GM13977 (cell line): ENCODE results near the gene PSKH1.

Source experiments
- DNase-seq: peaks from one replicate; pipeline ENCODE4 v3.0.0; 2012; ENCODE audit warnings: low spot score
- in situ Hi-C: fragments of 300-500 bp; cut with MboI; formaldehyde crosslinking; loops from one replicate; pipeline ENCODE4 v1.12.0; 2022; ENCODE audit warnings: low sequenced_read_pairs, low pct_unique_long_range_greater_than_20kb, mixed read lengths, inconsistent platforms; ENCODE audit not compliant: unreplicated experiment
- TF ChIP-seq, protein P1 (sequence below): IDR thresholded peaks from 2 replicates; pipeline ENCODE4 v1.5.1; 2012; ENCODE audit warnings: mild to moderate bottlenecking, control low read depth; ENCODE audit not compliant: insufficient read depth; ENCODE audit errors: extremely low read depth, missing control alignments

PSKH1 gene

DNA sequence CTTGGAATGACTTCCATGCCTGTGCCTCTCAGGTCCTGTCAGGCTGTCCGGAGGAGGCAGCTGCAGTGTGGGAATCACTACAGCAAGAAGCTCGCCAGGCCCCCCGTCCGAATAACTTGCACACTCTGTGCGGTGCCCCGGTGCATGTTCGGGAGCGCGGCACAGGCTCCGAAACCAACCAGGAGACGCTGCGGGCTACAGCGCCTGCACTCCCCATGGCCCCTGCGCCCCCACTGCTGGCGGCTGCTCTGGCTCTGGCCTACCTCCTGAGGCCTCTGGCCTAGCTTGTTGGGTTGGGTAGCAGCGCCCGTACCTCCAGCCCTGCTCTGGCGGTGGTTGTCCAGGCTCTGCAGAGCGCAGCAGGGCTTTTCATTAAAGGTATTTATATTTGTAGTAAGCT is 7.1 kb upstream of the PSKH1 start:
- TF ChIP-seq, protein P1, sequence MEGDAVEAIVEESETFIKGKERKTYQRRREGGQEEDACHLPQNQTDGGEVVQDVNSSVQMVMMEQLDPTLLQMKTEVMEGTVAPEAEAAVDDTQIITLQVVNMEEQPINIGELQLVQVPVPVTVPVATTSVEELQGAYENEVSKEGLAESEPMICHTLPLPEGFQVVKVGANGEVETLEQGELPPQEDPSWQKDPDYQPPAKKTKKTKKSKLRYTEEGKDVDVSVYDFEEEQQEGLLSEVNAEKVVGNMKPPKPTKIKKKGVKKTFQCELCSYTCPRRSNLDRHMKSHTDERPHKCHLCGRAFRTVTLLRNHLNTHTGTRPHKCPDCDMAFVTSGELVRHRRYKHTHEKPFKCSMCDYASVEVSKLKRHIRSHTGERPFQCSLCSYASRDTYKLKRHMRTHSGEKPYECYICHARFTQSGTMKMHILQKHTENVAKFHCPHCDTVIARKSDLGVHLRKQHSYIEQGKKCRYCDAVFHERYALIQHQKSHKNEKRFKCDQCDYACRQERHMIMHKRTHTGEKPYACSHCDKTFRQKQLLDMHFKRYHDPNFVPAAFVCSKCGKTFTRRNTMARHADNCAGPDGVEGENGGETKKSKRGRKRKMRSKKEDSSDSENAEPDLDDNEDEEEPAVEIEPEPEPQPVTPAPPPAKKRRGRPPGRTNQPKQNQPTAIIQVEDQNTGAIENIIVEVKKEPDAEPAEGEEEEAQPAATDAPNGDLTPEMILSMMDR, result no peak
- in situ Hi-C loops, result no loop called here
- DNase-seq, result no peak

DNA sequence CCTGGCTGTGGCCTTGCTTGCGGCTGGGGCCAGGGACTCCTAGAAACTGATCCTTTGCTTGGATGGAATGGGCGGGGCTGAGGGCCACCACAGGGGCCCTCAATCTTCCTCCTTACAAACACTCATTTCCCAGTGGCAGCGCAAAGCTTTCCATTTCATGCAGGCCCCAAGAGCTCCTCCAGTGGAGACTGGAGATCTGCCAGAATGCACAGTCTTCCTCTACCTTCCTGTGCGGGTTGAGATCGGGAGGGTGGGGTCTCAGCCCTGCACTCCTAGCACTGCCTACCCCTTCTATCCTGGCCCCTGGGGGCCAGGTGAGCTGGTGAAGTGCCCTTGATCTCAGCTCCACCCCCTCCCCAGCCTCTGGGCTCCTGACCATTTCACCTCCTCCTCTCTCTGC is 6.7 kb upstream of the PSKH1 start:
- DNase-seq, result no peak
- TF ChIP-seq, protein P1, result no peak
- in situ Hi-C loops, result no loop called here

- TF ChIP-seq, protein P1, result no peak
- DNase-seq, result no peak
- in situ Hi-C loops, result no loop called here
These were observed 4.7 kb upstream of the PSKH1 start for GRCh38 chr16:67888331-67888730.

GRCh38 chr16:67892375-67892774 is 679 bp upstream of the PSKH1 start:
- DNase-seq, result no peak
- in situ Hi-C loops, result no loop called here
- TF ChIP-seq, protein P1, result no peak

DNA sequence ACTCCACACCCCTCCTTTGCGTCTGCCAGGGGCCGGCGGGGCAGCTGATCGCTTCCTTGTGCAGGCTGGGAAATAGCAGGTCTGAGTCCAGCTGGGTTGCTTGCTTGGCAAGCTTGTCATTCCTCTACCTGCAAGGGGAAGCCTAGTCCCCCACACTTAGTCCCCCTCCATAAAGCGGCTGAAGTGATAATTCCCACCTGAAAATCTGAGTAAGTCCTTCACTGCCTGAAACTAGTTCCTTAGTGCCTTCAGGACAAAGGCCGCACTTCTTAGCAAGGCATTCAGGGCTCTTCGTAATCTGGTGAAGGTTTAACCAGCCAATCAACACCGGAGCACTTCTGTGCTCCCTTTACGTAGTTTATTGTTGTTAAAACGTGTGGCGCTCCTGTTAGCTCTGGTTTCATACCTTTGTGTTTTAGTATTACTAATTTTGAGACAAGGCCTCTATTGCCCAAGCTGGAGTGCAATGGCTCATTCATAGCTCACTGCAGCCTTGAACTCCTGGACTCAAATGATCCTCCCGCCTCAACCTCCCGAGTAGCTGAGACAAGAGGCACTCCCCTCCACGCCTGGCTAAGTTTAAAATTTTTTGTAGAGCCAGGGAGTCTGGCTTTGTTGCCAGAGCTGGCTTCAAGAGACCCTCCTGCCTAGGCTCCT is 817 bp downstream of the PSKH1 start:
- DNase-seq, result no peak
- in situ Hi-C loops, result no loop called here
- TF ChIP-seq, protein P1, result no peak

DNA sequence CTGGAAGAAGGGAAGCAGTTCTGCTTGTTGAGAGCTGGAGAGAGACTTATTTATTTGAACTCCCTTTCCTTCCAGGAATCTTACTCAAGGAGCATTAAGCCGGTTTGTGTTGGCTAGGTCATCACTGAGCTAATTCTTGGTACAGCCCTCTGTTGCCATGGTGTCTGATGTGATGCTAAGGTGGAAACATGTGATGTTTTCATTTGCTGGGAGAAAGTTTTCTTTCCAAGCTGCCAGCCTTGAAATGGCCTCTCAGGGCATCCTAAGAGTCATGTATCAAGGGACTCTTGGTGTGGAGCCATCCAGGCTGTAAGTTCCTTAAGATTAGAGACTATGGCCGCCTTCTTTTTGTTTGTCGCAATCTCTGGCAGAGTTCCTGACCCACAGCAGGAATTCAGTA is 4.2 kb downstream of the PSKH1 start:
- TF ChIP-seq, protein P1, result no peak
- in situ Hi-C loops, result no loop called here
- no peak for DNase-seq

- TF ChIP-seq, protein P1, result no peak
- no peak for DNase-seq
- in situ Hi-C loops, result loop anchor here (25.0 kb wide), 1 partner anchor 364 kb away; the partner anchor contains the start of gene RIPOR1
These were observed 8.7 kb downstream of the PSKH1 start for GRCh38 chr16:67901734-67902133.
